ENCODE results near the gene PIK3IP1. TPM values are rescaled to one million over a fixed set of nuclear protein-coding genes. Genes with fewer than 3 reads are reported as not detected.

Gene PIK3IP1
- total RNA-seq, result 21.6 TPM

GRCh38 chr22:31292236-31292989, at the start of gene PIK3IP1:
TSS of gene PIK3IP1 (minus strand) at chr22:31292488. CDS start at chr22:31292344, 144 bp downstream.

Small RNA genes within 50 kb of the gene (small RNA-seq; reads per million reads assigned to genes)
- gene RNA5SP496 (ENCODE audit: low replicate concordance), result not detected

Other genes with a start within 250 kb of the PIK3IP1 start
- gene SMTN, start 211.2 kb downstream of the PIK3IP1 start, total RNA-seq, result 14.1 TPM
- 10.6 TPM for gene SELENOM, start 184.9 kb downstream of the PIK3IP1 start, total RNA-seq
- gene INPP5J, start 169.5 kb downstream of the PIK3IP1 start, total RNA-seq, result 3.1 TPM
- gene PLA2G3, start 152.0 kb downstream of the PIK3IP1 start, total RNA-seq, result not detected
- 31.6 TPM for gene RNF185, start 132.3 kb downstream of the PIK3IP1 start, total RNA-seq
- gene LIMK2, start 80.2 kb downstream of the PIK3IP1 start, total RNA-seq, result 29.1 TPM
- gene PATZ1, start 53.9 kb upstream of the PIK3IP1 start, total RNA-seq, result 50.1 TPM
- 62.9 TPM for gene DRG1, start 107.1 kb upstream of the PIK3IP1 start, total RNA-seq
- 20.3 TPM for gene EIF4ENIF1, start 197.4 kb upstream of the PIK3IP1 start, total RNA-seq
- 51.0 TPM for gene SFI1, start 204.0 kb upstream of the PIK3IP1 start, total RNA-seq